NCI-H187 treated with DMSO at 0.1 percent for 48 hours (cell line): ENCODE data around the gene RHBDF1.
"Not testable (repeated sequence)": the region's sequence is repeated elsewhere in the genome, so short reads cannot be mapped to it uniquely, and the experiment has no call there.

Experiments used
- DNase-seq: peaks from one replicate; lab custom pipeline; 2025; lab: John Stamatoyannopoulos, UW

Gene RHBDF1

GRCh38 chr16:59440-60059 lies 12.9 kb downstream of the RHBDF1 start:
- no peak for DNase-seq

DNA sequence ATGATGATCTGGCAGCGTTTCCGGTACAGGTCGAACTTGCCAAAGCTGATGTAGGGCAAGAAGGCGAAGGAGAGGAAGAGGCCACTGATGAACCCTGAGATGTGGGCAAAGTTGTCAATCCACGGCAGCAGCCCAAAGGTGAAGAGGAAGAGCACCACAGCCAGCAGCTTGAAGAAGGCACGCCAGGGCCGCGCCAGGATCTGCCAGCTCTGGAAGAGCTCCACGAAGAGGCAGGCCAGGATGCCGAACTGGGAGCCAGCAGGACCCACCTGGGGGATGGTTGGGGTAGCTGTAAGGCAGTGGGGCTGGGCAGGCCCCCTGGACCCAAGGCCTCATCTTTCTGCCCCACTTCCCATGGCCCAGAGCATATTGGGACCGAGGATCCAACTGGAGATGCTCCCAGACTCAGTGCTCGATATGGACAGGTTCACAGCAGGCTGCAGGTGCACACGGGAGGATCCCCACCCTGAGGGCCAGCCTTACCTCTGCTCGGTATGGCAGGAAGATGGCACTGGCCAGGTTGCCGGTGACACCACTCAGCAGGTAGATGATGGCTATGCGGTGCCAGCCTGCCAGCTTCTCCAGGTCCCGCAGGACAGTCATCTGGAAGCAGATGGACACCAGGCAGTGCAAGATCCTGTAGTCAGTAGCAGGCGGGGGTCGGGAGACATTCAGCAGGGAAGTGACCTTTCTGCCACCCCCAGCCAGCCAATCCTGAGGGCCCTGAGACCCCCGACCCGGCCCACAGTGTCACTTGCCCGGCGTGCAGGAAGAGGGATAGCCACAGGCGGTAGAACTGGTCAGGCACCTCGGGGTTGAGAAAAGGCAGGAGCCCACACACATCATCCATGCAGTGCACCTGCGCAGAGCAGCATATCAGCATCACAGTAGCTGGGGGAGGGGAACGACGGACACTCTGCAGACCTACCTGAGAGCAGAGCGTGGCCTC lies 13.7 kb downstream of the RHBDF1 start:
- no peak for DNase-seq

- DNase-seq = no peak
These were observed 14.7 kb downstream of the RHBDF1 start for GRCh38 chr16:57711-58110.

- DNase-seq = no peak
These were observed 16.1 kb downstream of the RHBDF1 start for GRCh38 chr16:56231-56927.

DNA sequence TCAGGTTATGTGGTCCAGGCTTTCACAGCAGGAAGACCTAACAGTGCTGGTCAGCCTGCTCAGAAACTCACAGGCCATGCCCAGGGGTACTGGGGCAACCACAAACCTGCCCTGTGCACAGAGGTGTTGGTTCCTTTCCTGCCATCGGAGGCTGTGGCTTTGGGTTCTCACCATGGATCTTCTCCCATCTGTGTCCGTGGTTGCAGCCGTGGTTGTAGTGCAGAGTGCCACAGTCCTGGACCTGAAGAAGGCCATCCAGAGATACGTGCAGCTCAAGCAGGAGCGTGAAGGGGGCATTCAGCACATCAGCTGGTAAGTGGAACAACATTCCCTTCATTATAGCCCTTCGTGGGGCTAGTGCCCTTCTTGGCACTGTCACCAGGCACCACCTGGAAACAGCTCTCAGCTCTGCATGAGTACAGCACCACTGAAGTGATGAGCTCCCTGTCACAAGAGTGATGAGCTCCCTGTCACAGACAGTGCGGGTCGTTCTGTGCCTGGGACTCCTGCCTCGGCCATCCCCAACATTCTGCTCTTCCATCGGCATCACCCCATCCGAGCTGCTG lies 16.8 kb downstream of the RHBDF1 start:
- DNase-seq = no peak

GRCh38 chr16:54237-54581 lies 18.2 kb downstream of the RHBDF1 start:
- DNase-seq = no peak

- peak; percentile 92 for DNase-seq
These were observed 18.8 kb downstream of the RHBDF1 start, which contains the start of the genes POLR3K and SNRNP25 for GRCh38 chr16:53346-54236. POLR3K (minus strand) TSS chr16:53608; CDS start chr16:53586, 22 bp downstream. SNRNP25 (plus strand) TSS chr16:53828; CDS start chr16:54017, 189 bp downstream.

DNA sequence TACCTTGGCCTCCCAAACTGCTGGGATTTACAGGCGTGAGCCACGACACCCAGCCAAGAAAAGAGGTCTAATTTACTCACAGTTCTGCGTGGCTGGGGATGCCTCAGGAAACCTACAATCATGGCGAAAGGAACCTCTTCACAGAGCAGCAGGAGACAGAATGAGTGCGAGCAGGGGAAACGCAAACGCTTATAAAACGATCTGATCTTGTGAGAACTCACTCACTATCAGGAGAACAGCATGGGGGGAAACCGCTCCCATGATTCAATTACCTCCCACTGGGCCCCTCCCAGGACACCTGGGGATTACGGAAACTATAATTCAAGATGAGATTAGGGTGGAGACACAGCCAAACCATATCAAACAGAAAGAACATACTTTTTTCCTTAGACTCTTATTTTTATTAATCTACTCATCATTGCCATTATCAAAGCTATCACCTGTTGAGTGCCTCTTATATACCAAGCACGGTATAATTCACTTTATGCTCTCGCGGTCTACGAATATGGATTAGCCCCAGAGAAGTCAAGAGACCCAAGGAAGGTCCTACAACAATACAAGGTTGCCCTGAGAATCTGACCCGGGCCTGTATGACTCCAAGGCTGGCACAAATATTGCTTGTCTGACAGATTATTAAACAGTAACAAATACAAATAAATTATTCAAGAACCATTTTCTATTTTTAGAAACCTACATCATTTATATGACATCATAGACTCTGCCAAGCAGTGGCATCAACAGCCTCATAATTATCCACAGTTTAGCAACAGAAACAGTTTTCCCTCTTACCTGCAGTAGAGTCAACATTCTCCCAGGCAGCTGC lies 21.5 kb downstream of the RHBDF1 start:
- no peak for DNase-seq

DNA sequence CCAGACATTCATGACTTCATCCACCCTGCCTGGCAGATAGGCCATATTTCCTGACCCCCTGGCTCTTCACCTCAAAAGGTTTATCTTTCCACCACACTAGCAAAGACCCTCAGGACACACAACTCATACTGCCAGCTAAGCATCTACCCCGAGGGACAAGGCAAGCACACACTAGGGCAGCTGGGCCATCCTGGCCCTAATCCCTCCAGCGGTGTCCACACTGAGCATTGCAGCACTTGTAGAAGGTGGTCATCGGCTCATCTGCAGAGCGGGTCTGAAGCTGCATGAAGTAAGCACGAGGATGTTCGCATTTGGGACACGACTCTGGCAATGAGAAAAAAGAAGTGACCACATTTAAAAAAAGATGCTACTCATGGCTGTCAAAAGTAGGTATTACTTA lies 25.2 kb downstream of the RHBDF1 start:
- no peak for DNase-seq

DNA sequence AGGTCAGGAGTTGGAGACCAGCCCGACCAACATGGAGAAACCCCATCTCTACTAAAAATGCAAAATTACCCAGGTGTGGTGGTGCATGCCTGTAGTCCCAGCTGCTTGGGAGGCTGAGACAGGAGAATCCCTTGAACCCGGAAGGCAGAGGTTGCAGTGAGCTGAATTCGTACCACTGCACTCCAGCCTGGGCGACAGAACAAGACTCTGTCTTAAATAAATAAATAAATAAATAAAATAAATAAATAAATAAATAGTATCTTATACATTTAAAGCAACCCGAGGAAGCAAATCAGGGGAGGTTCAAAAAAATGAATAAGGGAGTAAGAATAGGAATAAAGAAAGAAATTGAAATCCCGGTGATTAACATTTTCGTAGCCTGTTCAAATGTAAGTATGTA lies 25.9 kb downstream of the RHBDF1 start:
- DNase-seq = not testable (repeated sequence)

GRCh38 chr16:45454-45853 lies 27.0 kb downstream of the RHBDF1 start:
- DNase-seq = no peak

DNA sequence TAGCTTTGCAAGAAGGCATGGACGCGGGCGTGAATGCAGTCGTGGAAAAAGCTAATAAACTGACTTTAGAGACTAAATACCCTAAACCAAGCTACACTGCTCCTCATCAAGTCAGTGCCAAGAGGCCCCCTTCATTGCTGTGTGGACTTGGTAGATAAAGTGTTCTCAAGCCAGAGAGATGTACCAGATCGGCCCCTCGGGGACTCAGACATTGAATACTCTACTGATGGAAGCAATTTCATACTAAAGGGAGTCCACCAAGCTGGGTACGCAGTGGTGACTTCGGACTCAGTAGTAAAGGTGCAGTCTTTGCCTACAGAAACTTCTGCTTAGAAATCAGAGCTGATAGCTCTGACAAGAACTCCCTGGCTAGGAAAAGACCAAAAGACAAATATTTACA lies 27.8 kb downstream of the RHBDF1 start:
- DNase-seq = no peak

DNA sequence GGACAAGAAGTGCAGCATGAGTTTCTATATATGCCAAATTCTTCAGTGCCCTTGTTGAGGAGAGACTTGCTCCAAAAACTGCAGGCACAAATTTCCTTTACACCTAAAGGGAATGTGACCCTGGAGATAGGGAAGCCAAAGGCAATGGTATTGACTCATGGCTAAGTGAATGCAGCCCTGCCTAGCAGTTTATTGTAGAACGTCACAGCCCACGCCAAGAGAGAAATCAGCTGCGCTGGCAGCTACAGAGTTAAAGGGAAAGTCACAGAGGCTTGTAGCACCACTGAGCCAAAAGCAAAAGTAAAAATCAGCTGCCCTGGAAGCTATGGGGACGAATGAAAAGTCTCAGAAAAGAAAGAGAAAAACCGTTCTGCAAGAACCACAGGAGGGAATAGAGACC lies 29.1 kb downstream of the RHBDF1 start:
- no peak for DNase-seq

- no peak for DNase-seq
These were observed 29.7 kb downstream of the RHBDF1 start for GRCh38 chr16:42691-43090.

DNA sequence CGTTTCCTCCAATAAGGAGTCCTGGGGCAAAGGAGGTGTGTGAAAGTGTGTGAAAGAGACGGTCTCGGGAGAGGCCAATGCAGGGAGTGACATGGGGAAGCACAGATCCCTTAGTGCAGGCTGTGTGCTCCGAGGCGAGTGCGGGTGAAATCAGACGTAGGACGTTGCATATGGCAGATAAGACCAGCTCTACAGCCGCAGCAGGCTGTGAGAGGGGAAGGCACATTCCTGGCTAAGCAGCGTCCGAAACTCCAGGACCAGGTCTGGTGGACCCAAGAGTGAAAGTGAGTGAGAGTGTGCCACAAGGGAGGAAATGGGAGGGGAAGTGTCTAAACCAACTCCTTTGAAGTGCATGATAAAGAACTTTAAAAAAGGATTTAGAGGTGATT lies 30.4 kb downstream of the RHBDF1 start:
- no peak for DNase-seq

DNA sequence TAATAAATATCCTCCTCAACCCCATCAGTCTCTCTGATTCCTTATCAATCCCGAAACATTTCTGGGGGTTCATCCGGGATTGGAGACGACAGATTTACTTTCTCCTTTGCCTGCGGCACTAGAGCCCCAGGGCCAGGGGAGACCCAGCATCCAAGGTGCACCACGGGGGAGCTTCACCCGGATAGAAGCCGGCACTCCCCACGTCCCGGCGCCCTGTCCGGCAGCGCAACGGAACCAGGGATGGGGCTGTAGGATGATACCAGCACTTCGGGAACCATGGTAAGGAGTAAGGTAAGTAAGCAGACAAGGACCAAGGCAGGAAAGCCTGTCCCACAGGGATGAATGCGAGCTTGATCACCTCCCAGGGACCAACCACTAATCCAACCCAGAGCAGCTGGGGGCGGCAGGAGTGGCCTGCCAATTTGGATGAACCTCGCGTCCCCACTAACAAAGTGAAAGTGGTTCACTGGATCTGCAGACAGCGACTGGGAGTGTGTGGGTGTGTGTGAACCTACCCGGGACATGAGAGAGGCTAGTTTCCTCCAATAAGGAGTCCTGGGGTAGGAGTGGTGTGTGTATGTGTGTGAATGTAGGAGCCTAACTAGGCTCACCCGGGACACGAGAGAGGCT lies 30.9 kb downstream of the RHBDF1 start:
- DNase-seq = no peak

DNA sequence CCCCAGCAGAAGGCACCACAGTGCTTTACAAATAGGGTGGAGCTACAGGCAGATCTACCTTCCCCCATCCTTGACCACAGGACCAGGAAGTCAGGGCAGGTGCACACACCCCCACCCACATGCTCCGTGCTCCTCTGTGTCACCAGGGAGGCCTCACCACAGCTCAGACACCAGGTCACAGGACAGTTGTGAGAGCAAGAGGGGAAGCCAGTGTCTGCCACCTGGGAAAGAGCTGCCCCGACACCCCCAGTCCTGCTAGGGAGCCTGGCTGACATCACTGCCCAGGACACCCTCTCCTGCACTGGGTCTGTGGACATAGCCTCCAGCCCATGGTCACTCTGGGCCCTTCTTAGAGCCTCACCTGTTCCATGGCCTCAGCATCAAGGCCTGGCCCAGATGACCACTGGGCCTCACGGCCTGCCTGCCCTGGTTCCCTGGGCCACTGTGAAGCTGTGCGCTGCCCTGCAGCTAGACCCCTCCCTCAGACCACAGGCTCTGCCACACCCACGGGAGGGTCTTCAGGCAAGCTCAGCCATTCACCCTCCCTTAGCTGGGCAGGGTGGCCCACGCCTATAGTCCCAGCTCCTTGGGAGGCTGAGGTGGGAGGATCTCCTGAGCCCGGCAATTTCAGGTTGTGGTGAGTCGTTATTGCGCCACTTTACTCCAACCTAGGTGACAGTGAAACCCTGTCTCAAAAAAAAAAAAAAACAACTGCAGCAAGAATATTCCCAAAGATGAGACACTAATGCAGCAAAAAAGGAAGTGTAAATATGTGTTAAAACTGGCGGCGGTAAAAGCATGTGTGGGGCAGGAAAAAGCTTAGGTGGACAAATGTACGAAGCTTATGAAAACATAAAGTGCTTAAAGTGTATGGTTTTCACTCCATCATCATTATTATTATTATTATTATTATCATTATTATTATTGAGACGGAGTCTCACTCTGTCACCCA lies 33.2 kb downstream of the RHBDF1 start:
- DNase-seq = no peak

DNA sequence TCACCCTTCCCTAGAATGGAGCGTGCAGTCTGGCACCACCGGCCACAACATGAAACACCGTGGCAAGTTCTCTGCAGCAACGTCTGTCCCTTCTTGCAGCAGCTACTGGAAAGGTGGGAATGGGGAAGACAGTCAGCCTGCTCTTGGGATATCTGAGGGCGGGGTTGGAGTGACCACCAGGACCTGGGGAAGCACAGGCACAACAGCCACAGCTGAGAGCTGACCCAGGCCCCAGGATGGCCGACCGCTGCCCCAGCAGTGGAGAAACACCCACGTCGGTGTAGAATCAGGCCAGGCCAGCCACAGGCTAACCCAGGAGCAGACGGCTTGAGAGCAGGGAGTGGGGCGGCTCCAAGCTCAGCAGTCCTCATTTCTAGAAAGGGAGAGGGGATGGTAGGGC lies 34.2 kb downstream of the RHBDF1 start:
- DNase-seq = not testable (repeated sequence)

- no peak for DNase-seq
These were observed 34.9 kb downstream of the RHBDF1 start for GRCh38 chr16:37511-37910.
